Stimulated activated CD4-positive, alpha-beta T cell treated with anti-CD3 and anti-CD28 coated beads, Interleukin-2, amount 100 ng/mL, for 4 hours (primary cell): Measurements from ENCODE around the gene M1AP.
A peak's percentile ranks its signal among the peaks of the same experiment; 100 is the strongest.

Source experiments
- DNase-seq: peaks from one replicate; pipeline ENCODE4 v3.0.0-alpha.2; 2020; ENCODE audit warnings: low read depth

M1AP gene

GRCh38 chr2:74597410-74597809 is 50.7 kb downstream of the M1AP start:
- DNase-seq = no peak

DNA sequence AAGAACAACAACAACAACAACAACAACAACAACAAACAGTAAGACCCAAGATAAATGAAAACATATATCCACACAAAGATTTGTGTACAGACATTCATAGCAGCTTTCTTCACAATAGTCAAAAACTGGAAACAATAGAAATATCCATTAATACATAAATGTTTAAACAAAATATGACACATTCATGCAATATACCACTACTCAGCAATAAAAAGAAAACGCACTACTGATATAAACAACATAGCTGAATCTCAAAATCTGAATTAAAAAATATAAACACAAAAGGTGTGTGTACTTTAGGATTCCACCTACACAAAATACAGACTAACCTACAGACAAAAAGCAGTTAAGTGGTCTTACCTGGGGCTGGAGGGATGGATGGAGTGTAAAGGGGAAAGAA is 51.5 kb downstream of the M1AP start:
- DNase-seq = no peak

DNA sequence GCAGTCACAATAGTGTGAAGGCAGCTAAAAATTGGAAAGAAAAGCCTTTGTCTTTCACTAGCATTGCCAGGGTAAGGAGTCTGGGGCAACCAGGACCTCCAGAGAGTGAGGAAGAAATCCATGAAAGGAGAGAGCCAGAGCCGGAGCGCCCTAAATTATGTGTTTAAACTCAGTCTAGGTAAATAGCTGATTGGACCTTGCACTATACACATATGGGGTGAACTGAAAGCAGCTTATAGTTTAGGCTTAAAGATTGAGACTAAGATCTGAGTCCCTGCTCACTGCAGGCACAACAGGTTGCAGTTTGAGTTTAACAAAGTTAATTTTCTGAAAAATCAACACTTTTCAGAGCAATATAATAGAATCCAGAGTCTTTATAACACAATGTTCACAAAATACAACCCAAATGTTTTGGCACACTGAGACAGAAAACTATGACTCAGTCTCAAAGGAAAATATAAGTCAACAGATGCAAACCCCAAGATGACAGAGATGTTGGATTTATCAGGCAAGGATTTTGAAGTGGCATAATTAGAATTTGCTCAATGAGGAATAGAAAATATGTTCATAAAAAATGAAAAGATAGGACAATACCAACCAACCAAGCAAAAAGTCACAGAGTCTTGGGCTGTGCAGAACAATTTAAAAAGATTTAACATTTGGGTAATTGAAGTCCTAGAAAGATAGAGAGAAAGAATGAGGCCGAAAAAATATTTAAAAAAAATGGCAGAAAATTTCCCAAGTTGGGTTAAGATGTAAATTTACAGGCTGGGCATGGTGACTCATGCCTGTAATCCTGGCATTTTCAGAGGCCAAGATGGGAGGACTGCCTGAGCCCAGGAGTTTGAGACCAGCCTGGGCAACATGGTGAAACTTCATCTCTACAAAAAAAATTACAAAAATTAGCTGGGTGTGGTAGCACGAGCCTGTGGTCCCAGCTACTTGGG is 54.0 kb downstream of the M1AP start:
- DNase-seq = no peak

DNA sequence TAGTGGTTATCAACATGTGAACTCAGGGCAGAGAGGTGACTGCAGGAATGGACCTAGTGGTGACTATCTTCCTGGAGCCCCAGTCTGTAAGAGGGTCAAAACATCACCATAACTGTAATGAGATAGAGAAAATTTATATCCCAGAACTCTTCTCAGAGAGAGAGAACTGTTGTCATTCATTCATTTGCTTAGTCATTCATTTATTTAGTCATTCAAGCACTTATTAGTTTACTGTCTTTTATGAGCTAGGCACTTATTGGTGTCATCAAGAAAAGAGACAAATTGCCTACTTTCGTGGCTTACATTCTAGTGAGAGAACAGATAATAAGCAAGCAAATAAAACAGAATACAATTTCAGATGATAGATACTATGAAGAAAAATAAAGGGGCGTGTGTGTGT is 59.5 kb downstream of the M1AP start:
- no peak for DNase-seq

- DNase-seq = peak; percentile 32
Measured at GRCh38 chr2:74587664-74588277, 60.4 kb downstream of the M1AP start.

DNA sequence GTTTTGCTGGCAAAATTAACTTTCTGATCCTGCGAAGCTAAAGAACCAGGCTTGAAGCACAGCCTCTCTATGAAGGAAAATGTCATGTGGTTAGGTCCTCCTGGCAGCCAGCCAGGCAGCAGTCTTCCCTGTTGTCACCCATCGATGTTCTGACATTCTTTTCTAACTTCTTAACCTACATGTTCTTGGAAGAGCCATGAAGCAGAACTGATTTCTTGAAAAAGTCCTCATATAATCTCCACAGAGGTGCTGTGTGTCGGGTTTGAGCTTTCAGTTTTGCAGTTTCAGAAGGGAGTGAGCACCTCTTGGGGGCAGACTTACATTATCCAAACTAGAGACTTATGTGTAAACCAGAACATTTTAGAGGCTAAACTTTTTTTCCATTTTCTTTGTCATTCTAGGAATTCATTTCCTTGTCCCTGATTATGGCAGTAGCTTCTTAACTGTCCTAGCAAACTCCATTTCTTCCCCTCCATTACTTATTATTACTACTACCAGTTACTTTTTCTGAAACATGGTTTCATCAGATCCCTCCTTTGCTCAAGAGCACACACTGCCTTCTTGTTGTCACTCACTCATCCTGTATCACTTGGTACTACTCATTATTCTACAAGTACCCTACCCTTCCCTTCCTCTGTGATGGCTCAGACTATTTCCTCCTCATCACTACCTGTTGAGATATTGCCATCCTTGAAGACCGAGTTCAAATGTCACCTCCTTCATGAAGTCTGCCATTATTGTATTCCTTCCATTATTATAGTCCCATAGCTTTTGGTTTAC is 62.5 kb downstream of the M1AP start:
- DNase-seq = peak; percentile 2

GRCh38 chr2:74584088-74584645 is 64.0 kb downstream of the M1AP start:
- no peak for DNase-seq

DNA sequence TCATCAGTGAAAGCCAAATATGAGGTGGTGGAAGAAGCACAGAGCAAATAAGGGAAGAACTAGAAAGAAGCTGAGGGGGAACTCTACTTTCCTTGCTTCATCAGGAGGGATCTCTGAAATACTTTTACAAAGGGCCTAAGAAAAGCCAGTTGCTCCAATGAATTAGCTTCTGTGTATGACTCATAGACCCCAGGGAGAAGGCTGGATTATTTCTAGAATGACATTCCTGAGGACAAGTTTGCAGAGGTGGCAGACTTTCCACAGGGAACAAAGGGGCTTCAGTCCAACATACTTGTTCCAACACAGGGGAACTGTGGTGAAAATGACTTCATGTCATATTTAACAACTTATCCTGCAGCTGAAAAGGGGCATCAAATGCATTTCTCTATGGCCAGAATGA is 64.6 kb downstream of the M1AP start:
- DNase-seq = no peak

GRCh38 chr2:74582184-74582583 is 65.9 kb downstream of the M1AP start:
- DNase-seq = no peak

DNA sequence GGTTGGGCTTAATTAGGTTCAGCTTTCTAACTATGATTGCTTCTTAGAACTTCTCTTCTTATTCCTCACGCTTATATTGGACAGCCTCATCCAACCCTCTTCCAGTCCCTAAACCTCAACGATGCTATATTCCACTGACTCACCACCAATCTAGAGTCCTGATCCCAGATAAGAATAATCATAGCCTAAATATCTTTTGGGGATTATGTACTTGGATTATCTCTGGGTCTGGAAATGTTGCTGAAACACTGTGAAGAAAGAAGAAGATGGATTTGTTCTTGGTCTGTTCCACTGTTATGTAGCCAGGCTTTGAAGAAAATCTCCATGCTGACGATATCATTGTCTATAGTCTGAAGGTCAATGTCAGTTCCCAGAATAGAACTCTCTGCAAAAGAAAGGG is 66.7 kb downstream of the M1AP start:
- no peak for DNase-seq

- DNase-seq = no peak
Measured at GRCh38 chr2:74578408-74578807, 69.7 kb downstream of the M1AP start.

DNA sequence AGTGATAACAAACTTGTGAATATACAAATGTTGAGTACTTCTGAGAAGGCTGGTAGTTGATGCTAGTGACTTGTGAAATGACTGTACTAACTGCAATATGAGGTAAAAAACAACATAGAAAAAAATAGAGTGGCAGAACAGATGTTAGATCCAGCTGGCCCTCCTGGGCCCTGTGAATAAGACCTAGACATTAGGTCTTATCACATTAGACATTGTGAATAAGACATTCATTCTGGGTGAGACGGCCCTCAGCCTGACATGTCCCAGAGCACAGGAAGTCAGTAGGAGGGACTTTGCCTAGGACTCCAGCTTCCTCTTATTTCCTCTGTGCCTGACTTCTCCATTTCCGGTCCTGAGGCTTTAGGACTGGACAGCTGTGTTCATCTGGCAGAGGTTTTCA is 70.7 kb downstream of the M1AP start:
- DNase-seq = no peak

- DNase-seq = no peak
Measured at GRCh38 chr2:74576863-74577229, 71.3 kb downstream of the M1AP start.

DNA sequence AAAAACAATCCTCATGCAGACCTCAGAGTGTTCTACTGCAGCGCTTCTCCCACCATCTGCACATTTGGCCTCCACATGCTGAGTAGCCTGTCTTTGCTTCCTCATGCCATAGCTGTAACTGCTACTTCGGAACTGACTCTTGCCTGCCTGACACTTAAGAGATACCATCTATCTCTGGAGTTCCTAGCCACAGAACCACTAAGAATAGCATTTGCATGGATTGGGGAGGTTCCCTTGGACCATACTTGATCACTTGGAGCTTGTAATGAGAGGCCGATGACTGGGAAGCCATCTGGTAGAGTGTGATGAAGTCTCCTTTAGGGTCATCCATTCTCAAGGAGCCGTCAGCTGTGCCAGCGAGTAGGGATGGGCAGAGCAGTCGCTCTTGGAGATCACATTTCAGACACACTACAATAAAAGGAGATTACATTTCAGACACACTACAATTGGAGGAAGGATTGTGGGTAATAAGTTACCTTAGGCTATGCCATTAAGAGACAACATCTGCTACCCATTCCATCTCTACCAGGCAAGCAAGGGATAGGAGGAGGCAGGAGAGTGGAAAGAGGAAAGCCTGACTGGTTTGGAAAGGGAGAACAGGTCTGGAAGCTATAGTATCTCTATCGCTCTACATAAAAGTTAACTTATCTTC is 71.8 kb downstream of the M1AP start:
- no peak for DNase-seq

DNA sequence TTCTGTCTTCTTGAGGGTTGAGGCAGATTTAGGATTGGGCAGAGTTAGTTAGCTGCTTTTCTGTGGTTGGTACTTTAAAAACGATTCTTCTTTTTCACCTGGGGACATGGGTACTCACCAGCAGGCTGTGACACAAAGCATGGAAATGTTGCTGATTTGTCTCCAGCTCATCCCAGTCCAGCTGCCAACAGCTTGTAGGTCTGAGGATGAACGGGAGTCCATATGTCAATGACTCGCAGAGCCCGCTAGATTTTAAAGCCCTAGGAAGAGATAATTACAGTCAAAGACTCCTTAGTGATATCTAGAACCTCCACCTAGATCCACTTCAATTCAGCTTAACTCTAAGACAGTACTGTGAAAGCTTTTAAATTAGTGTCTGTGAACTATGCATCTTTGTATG is 72.8 kb downstream of the M1AP start:
- no peak for DNase-seq

DNA sequence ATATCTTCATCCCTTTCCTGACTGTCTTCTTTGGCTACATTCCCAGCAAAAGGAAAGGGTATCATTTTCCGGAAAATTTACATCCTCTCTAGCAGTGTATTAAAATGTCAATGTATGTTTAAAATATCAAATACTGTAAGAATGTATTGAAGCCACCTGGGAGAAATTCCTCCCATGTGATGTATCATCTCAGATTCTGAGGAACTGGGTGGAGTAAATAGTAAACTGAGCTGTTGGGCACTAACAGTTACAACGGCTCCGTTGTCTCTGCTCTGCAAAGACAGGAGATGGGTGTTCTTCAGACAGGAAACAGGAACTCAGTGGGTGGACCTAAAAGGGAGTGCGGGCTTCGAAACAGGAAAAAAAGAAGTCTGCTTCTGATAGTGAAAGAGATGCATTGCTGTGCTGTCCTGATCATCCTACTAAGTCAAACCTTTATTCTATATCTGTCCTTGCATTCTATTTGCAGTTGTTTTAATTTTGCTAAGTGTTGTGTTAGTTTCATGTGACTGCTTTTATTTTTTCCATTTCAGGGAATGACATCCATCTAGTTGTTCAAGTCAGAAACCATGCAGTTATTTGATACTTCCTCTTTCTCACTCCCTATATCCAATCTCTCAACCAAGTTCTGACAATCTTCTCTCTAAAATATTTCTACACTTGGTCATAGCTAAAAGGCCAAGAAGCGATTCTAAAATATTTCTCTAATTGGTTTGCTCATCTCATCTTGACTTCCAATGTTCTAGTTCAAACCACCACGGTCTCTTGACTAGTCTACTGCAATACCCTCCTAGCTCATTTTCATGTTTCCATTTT is 74.2 kb downstream of the M1AP start:
- no peak for DNase-seq

GRCh38 chr2:74572178-74572925 is 75.8 kb downstream of the M1AP start:
- no peak for DNase-seq

GRCh38 chr2:74571058-74571457 is 77.1 kb downstream of the M1AP start:
- DNase-seq = no peak

DNA sequence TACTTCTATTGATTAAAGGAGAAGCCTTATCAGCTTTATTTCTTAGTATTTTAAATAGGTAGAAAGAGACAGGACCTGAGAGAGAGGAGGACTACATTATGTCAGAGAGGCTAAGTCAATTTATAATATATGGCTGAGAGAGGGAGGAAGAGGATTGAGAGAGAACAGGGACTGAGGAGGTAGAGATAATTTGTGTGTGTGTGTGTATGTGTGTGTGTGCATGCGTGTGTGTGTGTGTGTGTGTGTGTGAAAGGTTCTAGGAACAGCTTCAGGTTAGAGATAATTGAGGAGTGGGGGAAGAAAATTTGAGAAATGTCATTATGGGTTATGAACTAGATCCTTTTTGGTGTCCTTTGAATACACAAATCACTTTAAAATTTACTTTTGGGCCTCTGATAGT is 78.4 kb downstream of the M1AP start:
- DNase-seq = no peak

DNA sequence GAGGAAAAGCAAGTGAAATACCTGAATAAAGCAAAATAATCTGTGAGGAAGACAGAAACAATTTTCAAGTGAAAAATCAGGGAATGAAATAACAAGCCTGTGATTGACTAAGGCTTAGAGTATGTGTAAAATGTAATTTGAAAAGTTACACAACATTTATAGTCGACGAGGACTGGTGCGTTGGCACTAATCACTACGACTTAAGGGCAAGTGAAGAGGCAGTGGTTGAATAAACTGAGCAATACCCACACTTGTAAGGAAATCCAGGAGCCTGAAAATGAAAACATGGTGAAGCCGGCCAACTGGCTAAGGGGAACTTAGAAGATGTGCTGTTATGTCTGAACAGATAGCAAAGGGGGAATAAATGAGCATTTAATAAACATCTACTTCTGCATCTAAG is 80.2 kb downstream of the M1AP start:
- no peak for DNase-seq

GRCh38 chr2:74566754-74567085 is 81.4 kb downstream of the M1AP start:
- DNase-seq = no peak
